RCC 7860 (cell line): ENCODE data around the gene KHSRP.
"Not testable (repeated sequence)": the region's sequence is repeated elsewhere in the genome, so short reads cannot be mapped to it uniquely, and the experiment has no call there.

ENCODE experiments used
- DNase-seq: peaks from one replicate; pipeline ENCODE4 v3.0.0-alpha.2; 2015; ENCODE audit warnings: low spot score
- FAIRE-seq: peaks from 2 replicates; lab custom pipeline; 2012; peaks lifted over from hg19 to GRCh38; lab: Jason Lieb, UNC

KHSRP gene

DNA sequence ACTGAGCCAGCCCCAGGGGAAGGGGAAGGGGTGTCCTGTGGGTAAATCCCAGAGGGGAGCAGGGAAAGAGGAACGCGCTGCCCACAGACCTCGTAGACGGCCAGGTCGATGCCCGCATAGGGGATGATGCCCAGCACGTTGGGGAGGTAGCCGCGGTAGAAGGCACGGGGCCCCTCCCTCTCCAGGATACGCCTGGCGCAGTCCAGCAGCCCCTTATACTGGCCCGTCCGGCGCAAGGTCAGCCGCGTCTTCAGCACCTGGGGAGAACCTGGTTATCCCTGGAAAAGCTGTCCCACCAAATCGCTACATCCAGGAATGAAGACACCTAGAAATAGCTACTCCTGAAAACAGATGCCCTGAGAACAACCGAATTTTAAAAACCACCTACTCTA is 27.6 kb upstream of the KHSRP start:
- DNase-seq (no peak), FAIRE-seq (no peak)

DNA sequence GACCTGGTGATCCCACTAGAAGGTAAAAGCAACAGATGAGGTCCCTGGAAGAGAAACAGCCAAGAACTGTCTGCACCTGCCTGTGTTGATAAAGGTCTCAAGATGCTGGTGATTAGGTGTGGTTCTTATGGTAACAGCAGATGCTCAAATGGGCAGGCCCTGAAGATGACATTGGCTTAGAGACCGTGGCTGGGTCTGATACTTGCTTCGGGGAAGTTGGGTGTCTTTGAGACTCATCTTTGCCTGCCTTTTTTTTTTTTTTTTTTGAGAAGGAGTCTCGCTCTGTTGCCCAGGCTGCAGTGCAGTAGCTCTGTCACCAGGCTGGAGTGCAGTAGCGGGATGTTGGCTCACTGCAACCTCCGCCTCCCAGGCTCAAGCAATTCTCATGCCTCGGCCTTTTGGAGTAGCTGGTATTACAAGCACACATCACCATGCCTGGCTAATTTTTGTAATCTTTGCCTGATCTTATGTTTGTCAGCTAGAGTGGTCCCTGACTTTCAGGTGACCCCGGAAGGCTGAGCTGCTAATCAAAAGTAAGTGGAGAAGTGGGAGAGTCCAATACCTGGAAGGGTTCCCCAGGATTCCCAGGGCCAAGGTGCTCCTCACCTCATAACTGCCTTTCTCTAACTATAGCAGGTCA is 27.1 kb upstream of the KHSRP start:
- no peak for FAIRE-seq

DNA sequence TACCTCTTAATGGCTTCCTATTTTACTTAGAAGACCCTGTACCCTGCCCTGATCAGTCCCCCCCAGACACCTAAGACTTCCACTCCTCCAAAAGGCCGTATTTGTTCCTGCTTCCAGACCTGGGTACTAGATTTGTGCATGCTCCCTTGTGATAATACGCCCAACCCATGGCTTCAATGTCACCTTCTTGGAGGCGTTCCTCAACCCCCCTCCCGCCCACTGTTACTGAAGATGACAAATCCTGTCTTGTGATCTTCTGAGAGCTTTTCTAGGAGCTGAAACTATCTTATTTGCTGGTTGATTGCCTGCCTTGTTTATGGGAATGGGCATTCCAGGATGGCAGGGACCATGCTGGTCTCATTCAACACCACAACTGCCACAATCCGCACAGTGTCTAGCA is 25.6 kb upstream of the KHSRP start:
- DNase-seq (no peak), FAIRE-seq (no peak)

More for the DNA sequence above, 27.1 kb upstream of the KHSRP start:
- no peak for DNase-seq

DNA sequence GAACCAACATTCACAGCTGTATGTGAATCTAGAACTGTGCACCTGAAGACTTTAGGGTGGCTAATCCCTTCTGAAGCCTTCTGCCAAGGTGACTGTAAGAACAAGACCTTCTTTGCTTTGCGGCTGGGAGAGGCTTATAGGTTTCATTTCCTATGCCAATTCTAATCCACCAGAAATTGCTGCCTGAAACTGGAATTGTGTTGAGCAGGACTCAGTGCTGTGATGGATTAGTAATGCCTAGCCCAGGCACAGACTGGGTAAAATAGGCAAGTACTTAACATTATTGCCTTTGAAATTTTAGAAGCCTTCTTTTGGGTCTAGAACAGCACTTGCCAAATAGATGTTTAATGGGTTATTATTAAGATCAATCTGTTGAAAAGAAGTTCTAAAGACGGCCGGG is 23.4 kb upstream of the KHSRP start:
- no peak for FAIRE-seq
- no peak for DNase-seq

DNA sequence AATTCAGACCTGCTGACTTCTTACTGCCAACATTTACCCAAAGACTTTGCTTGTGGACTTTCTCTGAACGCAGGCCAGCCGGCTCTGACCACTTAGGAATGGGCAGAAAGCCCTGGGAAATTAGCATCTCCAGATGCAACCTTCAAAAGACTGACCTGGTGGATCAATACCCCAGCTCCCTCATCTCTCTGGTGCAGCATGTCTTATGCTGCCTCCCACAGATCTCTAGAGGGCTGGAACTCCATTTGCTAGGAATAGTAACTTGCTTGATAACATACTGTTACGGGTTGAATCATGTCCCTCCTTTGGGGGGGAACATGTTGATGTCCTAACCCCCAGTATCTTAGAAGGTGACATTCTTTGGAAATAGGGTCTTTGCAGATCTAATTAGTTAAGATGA is 21.8 kb upstream of the KHSRP start:
- FAIRE-seq (no peak), DNase-seq (no peak)

DNA sequence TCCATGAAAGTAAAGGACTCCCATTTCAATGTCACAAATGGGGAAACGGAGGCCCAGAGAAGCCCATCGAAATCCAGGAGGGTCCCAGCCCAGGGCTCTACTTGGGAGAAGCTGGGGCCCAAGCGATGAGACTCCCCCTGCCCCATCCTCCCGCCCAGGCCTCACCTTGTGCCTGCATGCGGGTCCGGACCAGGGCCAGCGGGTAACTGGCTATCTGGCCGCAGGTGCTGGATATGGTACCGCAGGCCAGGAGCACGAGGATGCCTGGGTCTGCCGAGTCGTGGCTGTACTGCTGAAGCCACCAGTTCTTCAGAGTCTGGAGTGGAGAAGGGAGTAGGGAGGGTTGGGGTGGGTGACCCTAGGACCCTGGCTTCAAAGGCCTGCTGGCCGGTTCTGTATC is 19.4 kb upstream of the KHSRP start:
- DNase-seq (no peak), FAIRE-seq (no peak)

DNA sequence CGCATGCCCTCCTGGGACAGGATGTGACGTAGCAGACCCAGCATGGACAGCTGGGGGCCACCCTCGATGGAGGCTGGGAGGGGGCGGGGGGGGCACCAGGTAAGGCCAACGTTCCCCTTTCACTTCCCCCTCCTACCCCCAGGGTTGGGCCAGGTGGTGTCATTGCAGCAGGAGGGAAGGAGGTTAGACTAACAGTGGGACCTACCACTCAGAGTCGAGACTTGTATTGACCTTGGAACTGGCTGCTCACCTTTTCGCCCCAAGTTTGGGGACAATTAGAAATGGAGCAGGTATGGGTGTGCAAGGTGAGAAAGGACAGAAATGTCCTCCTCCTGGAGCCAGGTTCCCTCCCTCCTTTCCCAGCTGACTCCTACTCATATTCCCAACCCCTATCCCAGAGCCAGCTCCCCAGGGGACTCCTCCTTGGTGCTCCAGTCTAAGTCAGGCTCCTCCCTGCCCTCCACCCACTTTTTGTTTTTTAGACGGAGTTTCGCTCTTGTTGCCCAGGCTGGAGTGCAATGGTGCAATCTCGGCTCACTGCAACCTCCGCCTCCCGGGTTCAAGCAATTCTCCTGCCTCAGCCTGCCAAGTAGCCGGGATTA is 17.6 kb upstream of the KHSRP start:
- DNase-seq (no peak), FAIRE-seq (no peak)

DNA sequence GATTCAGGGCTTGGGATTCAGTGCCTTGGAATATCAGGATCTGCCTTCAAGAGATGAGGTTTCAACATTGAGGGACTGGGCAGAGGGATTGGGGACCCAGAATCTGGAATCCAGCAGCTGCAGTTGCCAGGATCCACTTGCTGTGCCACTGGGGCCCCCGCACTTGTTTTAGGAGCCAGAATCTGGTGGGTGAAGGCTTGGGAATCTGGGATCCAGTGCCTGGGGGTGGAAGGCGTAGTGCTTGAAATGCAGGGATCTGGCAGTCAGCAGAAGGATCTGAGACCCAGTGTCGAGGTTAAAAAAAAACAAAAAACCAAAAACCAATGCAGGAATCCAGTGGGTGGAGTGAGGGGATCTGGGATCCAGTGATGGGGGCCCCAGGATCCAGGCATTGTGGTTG is 16.3 kb upstream of the KHSRP start:
- FAIRE-seq (no peak), DNase-seq (no peak)

DNA sequence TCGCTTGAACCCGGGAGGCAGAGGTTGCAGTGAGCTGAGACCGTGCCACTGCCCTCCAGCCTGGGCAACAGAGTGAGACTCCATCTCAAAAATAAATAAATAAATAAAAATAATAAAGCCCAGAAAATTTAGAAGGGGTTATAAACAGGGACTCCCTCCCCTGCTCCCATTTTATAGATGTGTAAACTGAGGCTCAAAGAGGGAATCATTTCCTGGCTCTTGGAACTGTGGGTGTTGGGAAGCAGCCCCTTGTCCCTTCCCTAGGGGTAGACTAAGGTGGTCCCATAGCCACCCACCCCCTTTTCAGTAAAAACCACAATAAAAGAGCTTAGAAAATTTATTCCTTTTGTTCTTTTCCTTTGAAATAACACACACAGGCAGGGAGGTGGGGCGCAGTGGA is 15.1 kb upstream of the KHSRP start:
- FAIRE-seq (no peak), DNase-seq (no peak)

DNA sequence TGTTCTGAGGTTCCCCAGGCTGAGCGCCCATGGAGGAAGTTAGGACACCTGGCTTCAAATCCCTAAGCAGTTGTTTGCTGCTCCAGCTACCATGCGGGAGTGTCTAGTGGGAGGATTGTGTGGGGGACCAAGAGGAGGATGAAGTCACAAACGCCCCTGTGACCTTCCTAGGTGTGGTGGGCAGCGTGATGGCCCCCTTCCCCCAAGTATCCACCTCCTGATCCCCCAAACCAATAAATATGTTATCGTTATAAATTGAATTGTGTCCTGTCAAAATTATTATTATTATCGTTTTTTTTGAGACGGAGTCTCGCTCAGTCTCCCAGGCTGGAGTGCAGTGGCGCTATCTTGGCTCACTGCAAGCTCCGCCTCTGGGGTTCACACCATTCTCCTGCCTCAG is 9.1 kb upstream of the KHSRP start, which contains the start of gene SLC25A41:
Gene SLC25A41 (minus strand): TSS at position 101 of the 400 bp plus-strand sequence. CDS start 70 bp downstream, at position 31.
- FAIRE-seq: no peak

DNA sequence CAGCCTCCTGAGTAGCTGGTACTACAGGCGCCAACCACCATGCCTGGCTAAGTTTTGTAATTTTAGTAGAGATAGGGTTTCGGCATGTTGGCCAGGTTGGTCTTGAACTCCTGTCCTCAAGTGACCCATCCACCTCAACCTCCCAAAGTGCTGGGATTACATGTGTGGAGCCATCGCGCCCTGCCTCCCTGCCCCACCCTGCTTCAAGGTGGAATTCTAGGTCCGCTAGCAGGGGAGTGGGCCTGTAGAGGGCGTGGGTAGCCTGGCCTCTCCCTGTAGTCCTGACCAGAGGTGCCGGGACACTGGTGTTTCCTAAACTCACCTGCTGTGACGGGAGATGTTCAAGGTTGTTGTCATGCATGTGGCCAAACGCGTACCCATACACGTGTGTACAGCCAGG is 8.6 kb upstream of the KHSRP start:
- DNase-seq: no peak
- no peak for FAIRE-seq

More for the DNA sequence above, 9.1 kb upstream of the KHSRP start, which contains the start of gene SLC25A41:
- DNase-seq: no peak

DNA sequence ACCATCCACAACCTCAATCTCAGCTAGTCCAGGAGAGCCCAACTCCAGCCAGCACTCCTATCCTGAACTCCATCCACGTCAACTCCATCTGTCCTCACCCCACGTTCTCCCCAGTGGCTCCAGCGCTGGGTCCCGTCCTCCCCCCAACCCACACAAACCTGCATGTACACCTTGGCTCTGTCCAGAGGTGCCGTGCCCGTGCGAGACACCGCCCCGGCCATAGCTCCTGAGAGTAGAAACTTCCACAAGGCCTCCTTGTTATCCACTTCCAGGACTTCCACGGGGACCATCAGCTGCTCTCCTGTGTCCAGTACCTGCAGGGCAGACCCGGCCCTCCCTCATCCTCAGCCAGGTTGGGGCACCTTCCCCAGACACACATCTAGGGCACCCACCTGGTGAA is 7.3 kb upstream of the KHSRP start:
- no peak for FAIRE-seq
- DNase-seq: no peak

DNA sequence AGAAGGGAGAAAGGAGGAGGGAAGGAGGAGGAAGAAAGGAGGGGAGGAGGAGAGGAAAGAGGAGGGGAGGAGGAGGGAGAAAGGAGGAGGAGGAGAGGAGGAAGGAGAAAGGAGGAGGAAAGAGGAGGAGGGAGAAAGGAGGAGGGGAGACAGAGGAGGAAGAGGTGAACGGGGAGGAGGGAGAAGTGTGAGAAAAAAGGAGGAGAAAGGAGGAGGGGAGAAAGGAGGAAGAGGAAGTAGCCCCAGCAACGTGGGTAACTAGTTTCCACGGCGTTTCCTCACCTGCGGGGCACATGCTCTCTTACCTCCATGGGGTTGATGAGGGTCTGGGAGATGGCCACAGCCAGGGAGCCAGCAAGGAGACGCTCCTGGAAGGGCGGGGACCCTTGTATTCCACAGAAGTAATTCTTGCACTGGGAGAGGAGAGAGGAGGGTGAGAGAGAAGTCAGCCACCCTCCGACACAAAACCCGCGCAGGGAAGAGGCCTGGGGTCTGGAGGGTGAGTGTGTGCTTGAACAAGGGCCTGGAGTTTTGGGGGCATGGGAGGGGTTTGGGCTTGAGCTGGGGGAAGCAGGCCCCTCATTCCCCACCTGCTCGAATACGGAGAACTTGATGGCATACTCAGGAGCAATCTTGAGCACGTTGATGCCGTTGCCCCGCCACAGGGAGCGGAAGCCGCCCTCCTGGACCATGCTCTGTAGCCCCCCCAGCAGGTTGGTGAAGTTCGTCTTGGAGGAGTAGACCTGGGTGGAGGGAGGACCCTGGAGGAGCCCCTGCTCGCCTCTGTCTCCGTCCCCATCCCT is 5.0 kb upstream of the KHSRP start:
- FAIRE-seq (no peak), DNase-seq (no peak)

DNA sequence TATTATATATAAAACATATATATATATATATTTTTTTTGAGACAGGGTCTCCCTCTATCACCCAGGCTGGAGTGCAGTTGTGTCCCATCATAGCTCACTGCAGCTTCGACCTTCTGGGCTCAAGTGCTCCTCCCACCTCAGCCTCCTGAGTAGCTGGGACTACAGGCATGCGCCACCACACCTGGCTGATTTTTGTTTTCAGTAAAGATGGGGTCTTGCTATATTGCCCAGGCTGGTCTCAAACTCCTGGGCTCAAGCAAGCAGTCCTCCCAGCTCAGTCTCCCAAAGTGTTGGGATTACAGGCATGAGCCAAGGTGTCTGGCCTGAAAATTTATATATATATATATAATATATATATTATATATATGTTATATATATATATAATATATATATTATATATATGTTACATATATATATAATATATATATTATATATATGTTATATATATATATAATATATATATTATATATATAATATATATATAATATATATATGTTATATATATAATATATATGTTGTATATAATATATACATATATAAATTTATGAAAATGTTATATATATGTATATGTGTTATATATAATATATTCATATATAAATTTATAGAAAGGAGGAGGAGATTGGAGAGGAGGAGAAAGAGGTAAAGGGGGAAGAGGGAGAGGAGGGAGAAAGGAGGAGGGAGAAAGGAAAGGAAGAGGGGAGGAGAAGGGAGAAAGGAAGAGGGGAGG is 4.2 kb upstream of the KHSRP start:
- DNase-seq: not testable (repeated sequence)
- FAIRE-seq: peak; percentile 93

DNA sequence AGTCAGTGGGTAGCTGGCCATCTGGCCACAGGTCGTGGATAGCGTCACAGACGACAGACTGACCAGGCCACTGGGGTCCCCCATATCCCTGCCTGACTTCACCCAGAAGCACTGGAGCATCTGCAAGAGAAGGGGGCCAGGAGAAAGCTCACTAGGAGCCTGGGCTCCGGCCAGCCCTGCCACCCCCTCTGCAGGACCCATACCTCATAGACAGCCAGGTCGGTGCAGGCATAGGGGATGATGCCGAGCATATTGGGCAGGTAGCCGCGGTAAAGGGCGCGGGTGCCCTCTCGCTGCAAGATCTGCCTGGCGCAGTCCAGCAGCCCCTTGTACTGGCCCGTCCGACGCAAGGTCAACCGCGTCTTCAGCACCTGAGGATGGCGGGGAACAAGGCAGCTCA is 2.5 kb upstream of the KHSRP start:
- no peak for FAIRE-seq

DNA sequence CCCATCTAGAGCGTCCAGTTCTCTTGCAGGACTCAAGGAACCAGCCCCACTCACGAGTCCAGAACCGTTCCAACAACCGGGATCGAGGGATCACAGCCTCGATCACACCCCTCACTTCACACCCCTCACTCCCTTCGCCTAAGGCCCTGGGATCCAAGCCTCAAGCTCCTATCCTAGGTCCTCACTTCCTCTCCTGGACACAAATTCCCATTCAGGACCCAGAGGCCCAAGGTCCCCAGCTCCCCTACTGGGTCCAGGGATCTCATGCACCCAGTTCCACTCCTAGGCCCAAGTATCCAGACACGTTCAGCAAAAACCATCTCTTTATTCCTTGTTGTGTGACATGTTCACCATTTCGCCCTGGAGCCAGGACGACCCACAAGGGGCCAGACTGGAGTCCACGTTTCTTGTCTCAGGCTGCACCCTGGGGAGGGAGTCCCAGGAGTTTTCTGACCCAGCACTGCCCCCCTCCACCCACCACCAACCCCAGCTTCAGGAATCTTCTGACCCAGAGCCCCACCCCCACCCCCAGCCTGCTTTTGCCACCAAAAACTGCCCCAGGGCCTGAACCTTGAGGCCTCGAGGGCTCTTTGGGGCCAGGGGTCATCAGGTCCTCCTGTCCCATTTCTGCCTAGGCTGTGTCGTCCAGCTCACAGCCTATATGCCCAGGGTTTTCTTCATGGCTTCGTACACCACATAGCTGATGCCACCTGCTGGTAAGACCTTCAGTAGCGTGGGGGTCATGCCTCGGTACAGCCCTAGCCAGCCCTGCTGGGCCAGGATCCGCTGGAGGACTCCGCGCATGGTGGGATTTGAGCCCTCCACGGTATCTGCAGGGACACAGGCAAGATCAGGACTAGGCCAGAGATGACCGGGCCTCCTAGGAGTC is 1.4 kb upstream of the KHSRP start:
- FAIRE-seq: no peak
- no peak for DNase-seq

More for the DNA sequence above, 2.5 kb upstream of the KHSRP start:
- DNase-seq: no peak

DNA sequence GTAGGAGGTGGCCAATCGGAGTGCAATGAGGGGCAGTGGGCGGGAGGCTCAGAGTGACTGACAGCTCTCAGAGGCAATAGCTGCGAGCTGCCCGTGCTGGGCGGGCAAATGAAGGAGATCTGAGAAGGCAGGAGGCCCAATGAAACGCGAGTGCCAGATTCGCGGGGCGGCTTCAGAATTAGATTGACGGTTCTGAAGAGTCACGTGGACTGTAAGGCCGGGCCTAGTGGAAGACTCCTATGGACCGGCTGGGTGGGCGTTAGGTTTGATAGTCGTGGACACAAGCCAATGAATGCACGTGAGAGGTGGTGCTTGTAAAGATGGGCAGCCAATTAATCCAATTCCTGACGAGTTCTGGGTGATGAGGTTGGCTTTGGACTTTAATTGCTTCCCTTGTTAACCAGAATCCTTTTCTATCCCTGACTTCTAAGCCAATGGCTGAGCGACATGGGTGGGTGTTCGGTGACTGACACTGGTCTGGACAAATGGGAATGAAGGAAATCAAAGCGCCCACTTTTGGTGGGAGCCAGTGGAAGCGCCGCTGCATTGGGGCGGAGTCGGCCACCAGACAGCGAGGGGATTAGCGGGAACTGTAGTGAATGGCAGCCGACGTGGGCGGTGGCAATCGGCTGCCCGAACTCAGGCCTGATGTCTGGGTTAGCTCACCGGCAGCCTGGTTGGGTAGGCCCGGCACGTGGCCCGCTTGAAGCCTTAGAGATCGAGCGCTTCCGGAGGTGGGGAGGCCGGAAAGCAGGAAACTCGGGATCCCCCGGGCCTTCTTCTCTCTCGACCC is 524 bp upstream of the KHSRP start:
- DNase-seq (peak; percentile 100), FAIRE-seq (peak; percentile 97)

DNA sequence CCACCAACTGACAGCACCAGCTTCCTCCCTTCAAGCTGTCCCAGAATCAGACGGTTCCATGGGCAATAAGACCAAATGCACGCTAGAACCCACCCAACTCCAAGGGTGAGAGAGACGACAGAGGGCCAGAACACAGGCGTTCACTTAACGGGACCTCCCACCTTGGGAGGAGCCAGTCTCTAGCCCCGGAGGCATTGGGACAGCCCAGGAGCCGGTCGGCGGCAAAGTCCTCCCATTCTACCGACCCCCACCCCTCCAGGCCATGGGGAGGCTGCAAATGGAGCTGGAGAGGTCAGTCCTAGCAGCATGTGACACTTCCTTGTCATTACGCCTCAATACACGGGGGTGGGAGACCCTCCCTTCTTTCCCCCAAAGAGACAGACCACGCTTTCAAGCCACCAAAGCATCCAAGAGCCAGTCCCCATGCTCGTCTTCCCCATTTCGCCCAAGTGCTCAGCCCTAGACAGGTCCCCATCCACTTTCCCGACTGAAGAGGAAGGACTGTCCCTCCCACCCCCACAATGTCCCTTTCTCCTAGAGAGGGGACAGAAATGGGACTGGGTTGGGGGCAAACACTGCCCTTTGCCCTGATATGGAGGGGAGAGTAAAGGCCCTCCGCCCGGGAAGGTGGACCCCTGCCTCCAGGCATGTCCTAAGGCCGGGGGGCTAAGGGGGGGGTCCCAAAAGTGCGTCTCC is 964 bp downstream of the KHSRP start:
- DNase-seq: peak; percentile 19
- FAIRE-seq: no peak
